ENCODE measurements around the gene TMEM91. TPM values are rescaled to one million over a fixed set of nuclear protein-coding genes. Genes with fewer than 3 reads are reported as not detected.

The TMEM91 gene
- total and polyA plus RNA-seq, 9 of the 15 experiments (the other 6 are each of a cell fraction or from before 2014, with no cell fraction given), result 1.2 to 5.2 (median 2.7) TPM

DNA sequence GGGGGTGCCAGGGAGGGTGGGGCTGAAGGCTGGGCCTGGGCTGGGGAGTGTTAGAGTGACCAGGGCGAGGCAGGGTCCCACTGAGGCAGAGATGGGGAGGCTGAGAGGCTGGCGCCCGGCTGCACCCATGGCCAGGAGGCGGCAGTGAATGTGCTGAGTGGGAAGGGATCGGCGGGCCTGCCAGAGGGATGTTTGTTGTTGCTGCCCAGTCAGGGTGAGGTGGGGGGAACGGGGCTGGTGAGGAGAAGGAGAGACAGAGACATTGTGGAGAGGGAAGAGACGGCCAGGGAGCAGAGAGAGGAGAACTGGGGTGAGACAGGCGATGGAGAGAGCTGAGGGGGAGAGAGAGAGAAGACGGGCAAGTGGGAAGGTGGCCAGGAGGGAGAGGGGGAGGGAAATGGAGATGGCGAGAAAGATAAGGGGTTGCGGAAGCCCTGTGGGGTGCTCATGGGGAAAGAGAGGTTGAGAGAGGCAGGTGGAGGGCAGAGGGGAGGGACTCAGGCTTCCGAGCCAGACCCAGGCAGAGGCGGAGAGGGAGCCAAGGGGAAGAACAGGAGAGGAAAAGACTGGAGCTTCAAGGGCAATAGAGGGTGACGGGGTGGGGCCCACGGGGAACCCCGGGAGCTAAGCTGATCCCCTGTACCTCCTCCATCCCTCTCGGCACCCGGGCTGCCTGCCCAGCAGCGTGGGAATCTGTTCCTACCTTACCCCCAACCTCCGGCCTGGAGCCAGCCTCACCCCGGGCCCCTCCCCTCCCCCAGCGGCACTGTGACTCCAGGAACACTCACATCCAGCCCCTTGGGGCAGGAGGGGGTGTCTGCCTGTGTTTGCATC is 51.5 kb downstream of the TMEM91 start (continued):
- TF ChIP-seq PHTF2 (CRISPR knock-in tag; IDR thresholded peaks at IDR 0.05), result no peak
- no peak for TF ChIP-seq USF2 (CRISPR knock-in tag; IDR thresholded peaks at IDR 0.05)
- TF ChIP-seq MBD2 (IDR thresholded peaks at IDR 0.05; ENCODE audit: borderline replicate concordance, low read depth), result no peak
- no peak for TF ChIP-seq ZZZ3 (IDR thresholded peaks at IDR 0.05)
- no peak for TF ChIP-seq ZSCAN29 (IDR thresholded peaks at IDR 0.05)
- TF ChIP-seq ZNF586 (CRISPR knock-in tag; conservative IDR thresholded peaks at IDR 0.05), result no peak
- TF ChIP-seq E2F3 (CRISPR knock-in tag; IDR thresholded peaks at IDR 0.05), result no peak
- TF ChIP-seq KLF10 (CRISPR knock-in tag; IDR thresholded peaks at IDR 0.05), result no peak
- TF ChIP-seq ZNF175 (CRISPR knock-in tag; IDR thresholded peaks at IDR 0.05; ENCODE audit: low read depth), result no peak
- no peak for TF ChIP-seq ASH1L (IDR thresholded peaks at IDR 0.05; ENCODE audit: borderline replicate concordance, low read depth, partially characterized antibody)
- no peak for TF ChIP-seq GTF2E2 (tag; IDR thresholded peaks at IDR 0.05)
- TF ChIP-seq NR2F6 (CRISPR knock-in tag; IDR thresholded peaks at IDR 0.05), result no peak
- TF ChIP-seq HSF4 (CRISPR knock-in tag; IDR thresholded peaks at IDR 0.05; ENCODE audit: borderline replicate concordance), result no peak
- no peak for TF ChIP-seq HMGN3 (IDR thresholded peaks at IDR 0.05; ENCODE audit: borderline replicate concordance, extremely low read depth, insufficient read length, low read depth, low read length)
- TF ChIP-seq, protein P1, sequence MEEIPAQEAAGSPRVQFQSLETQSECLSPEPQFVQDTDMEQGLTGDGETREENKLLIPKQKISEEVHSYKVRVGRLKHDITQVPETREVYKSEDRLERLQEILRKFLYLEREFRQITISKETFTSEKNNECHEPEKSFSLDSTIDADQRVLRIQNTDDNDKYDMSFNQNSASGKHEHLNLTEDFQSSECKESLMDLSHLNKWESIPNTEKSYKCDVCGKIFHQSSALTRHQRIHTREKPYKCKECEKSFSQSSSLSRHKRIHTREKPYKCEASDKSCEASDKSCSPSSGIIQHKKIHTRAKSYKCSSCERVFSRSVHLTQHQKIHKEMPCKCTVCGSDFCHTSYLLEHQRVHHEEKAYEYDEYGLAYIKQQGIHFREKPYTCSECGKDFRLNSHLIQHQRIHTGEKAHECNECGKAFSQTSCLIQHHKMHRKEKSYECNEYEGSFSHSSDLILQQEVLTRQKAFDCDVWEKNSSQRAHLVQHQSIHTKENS (CRISPR knock-in tag; IDR thresholded peaks at IDR 0.05), result no peak
- no peak for TF ChIP-seq RUNX1 (IDR thresholded peaks at IDR 0.05; ENCODE audit: low read depth)
- no peak for TF ChIP-seq SOX6 (IDR thresholded peaks at IDR 0.05)
- TF ChIP-seq, protein P2, sequence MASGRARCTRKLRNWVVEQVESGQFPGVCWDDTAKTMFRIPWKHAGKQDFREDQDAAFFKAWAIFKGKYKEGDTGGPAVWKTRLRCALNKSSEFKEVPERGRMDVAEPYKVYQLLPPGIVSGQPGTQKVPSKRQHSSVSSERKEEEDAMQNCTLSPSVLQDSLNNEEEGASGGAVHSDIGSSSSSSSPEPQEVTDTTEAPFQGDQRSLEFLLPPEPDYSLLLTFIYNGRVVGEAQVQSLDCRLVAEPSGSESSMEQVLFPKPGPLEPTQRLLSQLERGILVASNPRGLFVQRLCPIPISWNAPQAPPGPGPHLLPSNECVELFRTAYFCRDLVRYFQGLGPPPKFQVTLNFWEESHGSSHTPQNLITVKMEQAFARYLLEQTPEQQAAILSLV (tag; IDR thresholded peaks at IDR 0.05), result no peak
- TF ChIP-seq NELFE (IDR thresholded peaks at IDR 0.05; ENCODE audit: insufficient read depth, insufficient read length), result no peak
- TF ChIP-seq, protein P3, sequence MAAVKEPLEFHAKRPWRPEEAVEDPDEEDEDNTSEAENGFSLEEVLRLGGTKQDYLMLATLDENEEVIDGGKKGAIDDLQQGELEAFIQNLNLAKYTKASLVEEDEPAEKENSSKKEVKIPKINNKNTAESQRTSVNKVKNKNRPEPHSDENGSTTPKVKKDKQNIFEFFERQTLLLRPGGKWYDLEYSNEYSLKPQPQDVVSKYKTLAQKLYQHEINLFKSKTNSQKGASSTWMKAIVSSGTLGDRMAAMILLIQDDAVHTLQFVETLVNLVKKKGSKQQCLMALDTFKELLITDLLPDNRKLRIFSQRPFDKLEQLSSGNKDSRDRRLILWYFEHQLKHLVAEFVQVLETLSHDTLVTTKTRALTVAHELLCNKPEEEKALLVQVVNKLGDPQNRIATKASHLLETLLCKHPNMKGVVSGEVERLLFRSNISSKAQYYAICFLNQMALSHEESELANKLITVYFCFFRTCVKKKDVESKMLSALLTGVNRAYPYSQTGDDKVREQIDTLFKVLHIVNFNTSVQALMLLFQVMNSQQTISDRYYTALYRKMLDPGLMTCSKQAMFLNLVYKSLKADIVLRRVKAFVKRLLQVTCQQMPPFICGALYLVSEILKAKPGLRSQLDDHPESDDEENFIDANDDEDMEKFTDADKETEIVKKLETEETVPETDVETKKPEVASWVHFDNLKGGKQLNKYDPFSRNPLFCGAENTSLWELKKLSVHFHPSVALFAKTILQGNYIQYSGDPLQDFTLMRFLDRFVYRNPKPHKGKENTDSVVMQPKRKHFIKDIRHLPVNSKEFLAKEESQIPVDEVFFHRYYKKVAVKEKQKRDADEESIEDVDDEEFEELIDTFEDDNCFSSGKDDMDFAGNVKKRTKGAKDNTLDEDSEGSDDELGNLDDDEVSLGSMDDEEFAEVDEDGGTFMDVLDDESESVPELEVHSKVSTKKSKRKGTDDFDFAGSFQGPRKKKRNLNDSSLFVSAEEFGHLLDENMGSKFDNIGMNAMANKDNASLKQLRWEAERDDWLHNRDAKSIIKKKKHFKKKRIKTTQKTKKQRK (IDR thresholded peaks at IDR 0.05; ENCODE audit: borderline replicate concordance, low read depth, low read length), result no peak
- TF ChIP-seq TRIM28 (IDR thresholded peaks at IDR 0.05), result 0 out of 2 replicates have a peak, but pooled peaks have one; percentile 27
- no peak for TF ChIP-seq STAG1 (CRISPR knock-in tag; IDR thresholded peaks at IDR 0.05; ENCODE audit: borderline replicate concordance)
- no peak for TF ChIP-seq CREBBP (IDR thresholded peaks at IDR 0.05; ENCODE audit: low read depth, low read length)

Measured in K562 (cell line).